ENCODE measurements around the gene MANSC1.

The MANSC1 gene

DNA sequence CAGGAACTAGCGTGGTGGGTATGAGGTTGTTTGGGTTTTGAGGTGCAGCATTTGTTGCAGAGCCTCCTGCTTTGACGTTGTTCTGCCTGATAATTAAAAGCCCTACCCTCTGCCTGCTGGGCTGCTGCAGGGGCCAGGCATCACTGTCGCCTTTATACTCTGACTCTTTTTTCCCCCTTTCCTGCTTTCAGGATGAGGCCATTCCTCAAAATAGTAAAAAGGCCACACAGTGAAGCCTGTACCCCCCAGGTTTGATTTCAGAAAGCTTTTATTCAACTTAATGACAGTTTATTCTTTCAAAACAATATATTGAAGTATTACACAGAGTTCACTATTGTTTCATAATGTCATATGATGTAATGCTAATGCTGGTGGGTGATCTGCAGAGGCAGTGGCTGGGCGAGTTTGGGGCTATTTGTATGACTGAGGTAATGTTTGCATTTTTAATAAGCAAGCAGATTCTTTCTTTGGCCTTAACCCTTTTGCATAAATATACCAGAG lies 15.9 kb upstream of the MANSC1 start:
- no peaks in the 10 kb centered on the region for H3K9me3 ChIP-seq (ENCODE audit: severe bottlenecking)
- no peak for DNase-seq (ENCODE audit: low spot score)
- no peak overlapping the region for H3K27ac ChIP-seq (ENCODE audit: poor library complexity, severe bottlenecking)
- TF ChIP-seq CTCF (IDR thresholded peaks at IDR 0.05; ENCODE audit: poor library complexity, severe bottlenecking) = no peak
- H3K36me3 ChIP-seq (ENCODE audit: low read depth) = no peaks in the 10 kb centered on the region
- no peaks in the 10 kb centered on the region for H3K27me3 ChIP-seq (ENCODE audit: insufficient read depth, poor library complexity, severe bottlenecking)
- H3K4me1 ChIP-seq (ENCODE audit: insufficient read depth, poor library complexity, severe bottlenecking) = no peaks in the 10 kb centered on the region
- no peak for ATAC-seq (ENCODE audit: low read depth)
- H3K4me3 ChIP-seq (ENCODE audit: severe bottlenecking) = no peak overlapping the region

DNA sequence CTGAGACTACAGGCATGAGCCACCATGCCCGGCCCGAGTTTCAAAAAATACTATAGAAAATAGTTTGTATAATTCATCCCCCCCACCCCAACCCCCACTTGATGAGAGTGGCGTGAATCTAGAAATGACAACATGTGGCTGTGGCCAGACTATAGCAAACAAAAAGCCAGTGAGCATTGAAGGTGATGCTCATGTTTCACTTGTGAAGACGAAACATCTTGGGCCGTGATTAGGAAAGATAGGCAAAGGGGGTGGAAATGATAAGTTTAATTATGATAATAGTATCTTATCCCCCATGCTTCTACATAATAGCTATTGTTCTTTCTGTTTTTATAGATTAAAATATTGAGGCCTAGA lies 15.4 kb upstream of the MANSC1 start:
- DNase-seq (ENCODE audit: low spot score) (no peak), ATAC-seq (ENCODE audit: low read depth) (no peak)
- no peaks in the 10 kb centered on the region for H3K9me3 ChIP-seq (ENCODE audit: severe bottlenecking)
- H3K36me3 ChIP-seq (ENCODE audit: low read depth) = no peaks in the 10 kb centered on the region
- no peak overlapping the region for H3K4me3 ChIP-seq (ENCODE audit: severe bottlenecking)
- no peak overlapping the region for H3K27ac ChIP-seq (ENCODE audit: poor library complexity, severe bottlenecking)
- no peaks in the 10 kb centered on the region for H3K4me1 ChIP-seq (ENCODE audit: insufficient read depth, poor library complexity, severe bottlenecking)
- H3K27me3 ChIP-seq (ENCODE audit: insufficient read depth, poor library complexity, severe bottlenecking) = no peaks in the 10 kb centered on the region
- no peak for TF ChIP-seq CTCF (IDR thresholded peaks at IDR 0.05; ENCODE audit: poor library complexity, severe bottlenecking)

- Histone ChIP-seq H3K36me3 (ENCODE audit: low read depth) (no peaks in the 10 kb centered on the region), H3K27ac (ENCODE audit: poor library complexity, severe bottlenecking) (no peak overlapping the region), H3K4me3 (ENCODE audit: severe bottlenecking) (no peak overlapping the region), H3K27me3 (ENCODE audit: insufficient read depth, poor library complexity, severe bottlenecking) (no peaks in the 10 kb centered on the region), H3K9me3 (ENCODE audit: severe bottlenecking) (no peaks in the 10 kb centered on the region), H3K4me1 (ENCODE audit: insufficient read depth, poor library complexity, severe bottlenecking) (no peaks in the 10 kb centered on the region)
- no peak for TF ChIP-seq CTCF (IDR thresholded peaks at IDR 0.05; ENCODE audit: poor library complexity, severe bottlenecking)
- no peak for DNase-seq (ENCODE audit: low spot score)
- ATAC-seq (ENCODE audit: low read depth) = no peak
These were observed 14.9 kb upstream of the MANSC1 start for GRCh38 chr12:12364787-12365445.

GRCh38 chr12:12358528-12358927 lies 8.5 kb upstream of the MANSC1 start:
- ATAC-seq (ENCODE audit: low read depth) (no peak), DNase-seq (ENCODE audit: low spot score) (no peak)
- no peaks in the 10 kb centered on the region for H3K36me3 ChIP-seq (ENCODE audit: low read depth)
- H3K9me3 ChIP-seq (ENCODE audit: severe bottlenecking) = no peaks in the 10 kb centered on the region
- no peak overlapping the region for H3K4me3 ChIP-seq (ENCODE audit: severe bottlenecking)
- no peak overlapping the region for H3K27ac ChIP-seq (ENCODE audit: poor library complexity, severe bottlenecking)
- no peaks in the 10 kb centered on the region for H3K4me1 ChIP-seq (ENCODE audit: insufficient read depth, poor library complexity, severe bottlenecking)
- H3K27me3 ChIP-seq (ENCODE audit: insufficient read depth, poor library complexity, severe bottlenecking) = no peaks in the 10 kb centered on the region
- no peak for TF ChIP-seq CTCF (IDR thresholded peaks at IDR 0.05; ENCODE audit: poor library complexity, severe bottlenecking)

- TF ChIP-seq CTCF (IDR thresholded peaks at IDR 0.05; ENCODE audit: poor library complexity, severe bottlenecking) = no peak
- H3K36me3 ChIP-seq (ENCODE audit: low read depth) = no peaks in the 10 kb centered on the region
- no peak; the same call in 2 of the 3 replicates for ATAC-seq (ENCODE audit: low read depth)
- H3K27me3 ChIP-seq (ENCODE audit: insufficient read depth, poor library complexity, severe bottlenecking) = no peaks in the 10 kb centered on the region
- peak overlapping the region; percentile 57 for H3K27ac ChIP-seq (ENCODE audit: poor library complexity, severe bottlenecking)
- peak overlapping the region; percentile 74 for H3K4me3 ChIP-seq (ENCODE audit: severe bottlenecking)
- no peaks in the 10 kb centered on the region for H3K4me1 ChIP-seq (ENCODE audit: insufficient read depth, poor library complexity, severe bottlenecking)
- no peak for DNase-seq (ENCODE audit: low spot score)
- no peaks in the 10 kb centered on the region for H3K9me3 ChIP-seq (ENCODE audit: severe bottlenecking)
These were observed 7.8 kb upstream of the MANSC1 start for GRCh38 chr12:12357719-12358461.

Data from RWPE2 (cell line).